Gastroesophageal sphincter (tissue), 4 donors: Measurements from ENCODE around the gene MTRR. TPM values are rescaled to one million over a fixed set of nuclear protein-coding genes. Genes with fewer than 3 reads are reported as not detected.
A peak's percentile ranks its signal among the peaks of the same experiment; 100 is the strongest.

Source experiments
- ATAC-seq: fragments of 150-250 bp; one replicate; pipeline ENCODE4 v1.9.1; 2016; ENCODE audit warnings: mild to moderate bottlenecking, moderate library complexity
- H3K27ac ChIP-seq, 4 donors: fragments of 200-600 bp; sonication (generic) in 3 of 4; 1 replicate in 3 of 4; 2 replicates in 1 of 4; pipeline ENCODE4 v1.5.1; 2016 to 2019
- H3K27me3 ChIP-seq: fragments of 200-600 bp; sonication (generic); one replicate; pipeline ENCODE4 v1.5.1; 2019
- H3K36me3 ChIP-seq, 2 donors: fragments of 200-600 bp; sonication (generic); one replicate each; pipeline ENCODE4 v1.5.1; 2019; ENCODE audit warnings: control low read depth in 1 of 2
- H3K4me1 ChIP-seq, 3 donors: fragments of 200-600 bp; sonication (generic); 1 replicate in 2 of 3; 2 replicates in 1 of 3; pipeline ENCODE4 v1.5.1; 2016 to 2019; ENCODE audit warnings: control low read depth in 2 of 3
- H3K4me3 ChIP-seq, 2 donors: fragments of 200-600 bp; sonication (generic); one replicate each; pipeline ENCODE4 v1.5.1; 2019; ENCODE audit warnings: mild to moderate bottlenecking in 1 of 2, moderate library complexity in 1 of 2
- H3K9me3 ChIP-seq, 3 donors: fragments of 200-600 bp; sonication (generic); one replicate each; pipeline ENCODE4 v1.5.1; 2017 to 2019; ENCODE audit warnings: control low read depth in 2 of 3
- CTCF ChIP-seq, 4 experiments: fragments of 200-600 bp in 2 of 4; fragments of 450-650 bp in 2 of 4; sonication (generic) in 1 of 4; IDR thresholded peaks; one replicate each; pipeline ENCODE4 v1.5.1; 2017 to 2019; ENCODE audit warnings: antibody characterized with exemption in 4 of 4, mild to moderate bottlenecking in 2 of 4, moderate library complexity in 2 of 4
- EP300 ChIP-seq: sonication (generic); formaldehyde crosslinking; IDR thresholded peaks from one replicate; pipeline ENCODE4 v1.6.1; 2017; ENCODE audit warnings: antibody characterized with exemption, mild to moderate bottlenecking
- POLR2A ChIP-seq, 2 donors: fragments of 450-650 bp; IDR thresholded peaks; one replicate each; pipeline ENCODE4 v1.6.1; 2017; ENCODE audit warnings: antibody characterized with exemption in 2 of 2, mild to moderate bottlenecking in 2 of 2, moderate library complexity in 1 of 2
- POLR2AphosphoS5 ChIP-seq: sonication (generic); formaldehyde crosslinking; IDR thresholded peaks from one replicate; pipeline ENCODE4 v1.6.1; 2017; ENCODE audit warnings: antibody characterized with exemption
- WGBS, 2 donors: methylation state at CpG; one replicate each; pipeline ENCODE4 v1.1.5; 2018; ENCODE audit warnings: low coverage in 1 of 2; 5-methylcytosine and 5-hydroxymethylcytosine counted together
- total RNA-seq, 4 donors: library from RNA; depleted of rRNA; stranded (reverse); fragments of >200 nt; gene quantifications; one replicate each; pipeline ENCODE4 v1.1.0, GENCODE V29; 2016

Gene MTRR
- total RNA-seq, 4 donors from 2014 or later = 29.3 to 44.0 (median 35.5) TPM

GRCh38 chr5:7855611-7856010 is 13.3 kb upstream of the MTRR start:
- Histone ChIP-seq H3K9me3 (no peaks in the 10 kb centered on the region), H3K4me1 (peaks cover 0 to 12% (median 0%) of the 10 kb centered on the region in 3 donors), H3K4me3 (no peak overlapping the region), H3K27ac (no peak overlapping the region), H3K27me3 (peaks cover 6% of the 10 kb centered on the region), H3K36me3 (peaks cover 0 to 32% of the 10 kb centered on the region in 2 donors)
- no peak for ATAC-seq
- no peak for TF ChIP-seq POLR2AphosphoS5
- TF ChIP-seq EP300 = no peak
- TF ChIP-seq POLR2A (IDR thresholded peaks at IDR 0.05) = no peak
- TF ChIP-seq CTCF (IDR thresholded peaks at IDR 0.05) = no peak
- WGBS, 2 donors = 51 to 80% methylated on average over 2 of the region's 3 CpGs

- TF ChIP-seq POLR2A (IDR thresholded peaks at IDR 0.05) (no peak), EP300 (no peak), CTCF (IDR thresholded peaks at IDR 0.05) (peak in 3 of 4 experiments; percentile 13 to 52 (median 19))
- Histone ChIP-seq H3K9me3 (no peaks in the 10 kb centered on the region), H3K4me3 (no peak overlapping the region), H3K36me3 (peaks cover 0 to 44% of the 10 kb centered on the region in 2 donors), H3K4me1 (peaks cover 0 to 3% (median 0%) of the 10 kb centered on the region in 3 donors), H3K27ac (no peak overlapping the region), H3K27me3 (no peaks in the 10 kb centered on the region)
- no peak for ATAC-seq
- WGBS, 2 donors = 89 to 94% methylated on average over 2 of the region's 2 CpGs
These were observed 12.1 kb upstream of the MTRR start for GRCh38 chr5:7856855-7857254.

- no peak overlapping the region for H3K27ac ChIP-seq
- TF ChIP-seq CTCF (IDR thresholded peaks at IDR 0.05) (no peak), POLR2AphosphoS5 (no peak), POLR2A (IDR thresholded peaks at IDR 0.05) (no peak), EP300 (no peak)
- WGBS, 2 donors = 64 to 75% methylated on average over 3 to 4 of the region's 5 CpGs
- H3K4me3 ChIP-seq = no peak overlapping the region
- H3K27me3 ChIP-seq = no peaks in the 10 kb centered on the region
- ATAC-seq = no peak
- peaks cover 0 to 50% of the 10 kb centered on the region in 2 donors for H3K36me3 ChIP-seq
- no peaks in the 10 kb centered on the region for H3K9me3 ChIP-seq
- H3K4me1 ChIP-seq = peaks cover 0 to under 1% (median 0%) of the 10 kb centered on the region in 3 donors
These were observed 11.6 kb upstream of the MTRR start for GRCh38 chr5:7857361-7857760.

GRCh38 chr5:7857926-7858632 is 10.9 kb upstream of the MTRR start:
- H3K9me3 ChIP-seq = no peaks in the 10 kb centered on the region
- TF ChIP-seq POLR2A (IDR thresholded peaks at IDR 0.05) (no peak), EP300 (no peak), CTCF (IDR thresholded peaks at IDR 0.05) (no peak), POLR2AphosphoS5 (no peak)
- 75% methylated on average over 8 to 9 of the region's 9 CpGs for WGBS, 2 donors
- H3K27me3 ChIP-seq = no peaks in the 10 kb centered on the region
- H3K36me3 ChIP-seq = peaks cover 0 to 57% of the 10 kb centered on the region in 2 donors
- ATAC-seq = no peak
- no peak overlapping the region for H3K27ac ChIP-seq
- no peak overlapping the region for H3K4me3 ChIP-seq
- H3K4me1 ChIP-seq = no peaks in the 10 kb centered on the region

- H3K27me3 ChIP-seq = no peaks in the 10 kb centered on the region
- peaks cover 11 to 30% (median 13%) of the 10 kb centered on the region in 3 donors for H3K4me1 ChIP-seq
- H3K4me3 ChIP-seq = no peak overlapping the region
- TF ChIP-seq POLR2AphosphoS5 (no peak), CTCF (IDR thresholded peaks at IDR 0.05) (no peak), EP300 (no peak), POLR2A (IDR thresholded peaks at IDR 0.05) (no peak)
- no peak overlapping the region for H3K27ac ChIP-seq
- no peak for ATAC-seq
- peaks cover 0 to 42% of the 10 kb centered on the region in 2 donors for H3K36me3 ChIP-seq
- no peaks in the 10 kb centered on the region for H3K9me3 ChIP-seq
- 87 to 90% methylated on average over 2 of the region's 2 CpGs for WGBS, 2 donors
These were observed 2.8 kb upstream of the MTRR start for GRCh38 chr5:7866196-7866595.
